Limb (tissue), 2 donors: Measurements from ENCODE around the gene FBXW12.

Source experiments
- DNase-seq, 2 donors: peaks; one replicate each; pipeline ENCODE4 v3.0.0-alpha.2; 2016; ENCODE audit errors: extremely low spot score in 2 of 2

The FBXW12 gene

DNA sequence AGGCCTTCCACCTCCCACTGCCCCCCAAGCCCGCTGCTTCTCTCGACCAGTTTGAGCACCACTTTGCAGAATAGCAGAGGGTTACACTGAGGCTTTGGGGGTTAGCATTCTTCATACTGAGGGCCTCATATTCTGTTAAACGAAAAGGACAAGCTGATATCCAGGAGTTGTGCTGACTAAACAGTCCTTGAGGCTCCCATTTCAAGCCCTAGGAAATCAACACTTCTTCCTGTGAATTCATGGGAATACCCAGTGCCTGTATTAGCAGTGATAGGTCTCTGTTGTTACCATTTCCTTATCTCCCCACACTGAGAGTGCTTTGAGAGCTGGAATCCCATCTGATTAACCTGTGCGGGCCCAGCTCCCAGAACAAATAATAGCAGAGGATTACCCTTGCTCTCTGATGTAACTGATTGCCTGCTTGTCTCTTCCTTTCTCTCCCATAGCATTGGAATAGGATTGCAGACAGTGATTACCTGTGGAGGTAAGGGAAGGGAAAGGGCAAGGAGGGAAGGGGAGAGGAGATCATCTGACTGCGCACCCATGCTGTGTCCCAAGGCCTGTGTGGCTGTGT, 930 bp downstream of the FBXW12 start:
- DNase-seq, result no peak

DNA sequence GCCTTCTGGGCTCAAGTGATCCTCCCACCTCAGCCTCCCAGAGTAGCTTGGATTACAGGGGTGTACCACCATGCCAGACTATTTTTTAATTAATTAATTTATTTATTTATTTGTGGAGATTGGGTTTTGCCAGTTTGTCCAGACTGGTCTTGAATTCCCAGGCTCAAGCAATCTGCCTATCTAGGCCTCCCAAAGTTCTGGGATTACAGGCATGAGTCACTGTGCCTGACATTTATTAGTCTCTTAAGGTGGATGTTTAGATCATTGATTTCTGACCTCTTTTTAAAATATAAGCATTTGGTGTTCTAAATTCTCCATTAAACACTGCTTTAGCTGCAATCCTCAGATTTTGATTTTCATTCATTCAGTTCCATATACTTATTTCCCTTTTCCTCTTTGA, 15.6 kb downstream of the FBXW12 start:
- no peak for DNase-seq

DNA sequence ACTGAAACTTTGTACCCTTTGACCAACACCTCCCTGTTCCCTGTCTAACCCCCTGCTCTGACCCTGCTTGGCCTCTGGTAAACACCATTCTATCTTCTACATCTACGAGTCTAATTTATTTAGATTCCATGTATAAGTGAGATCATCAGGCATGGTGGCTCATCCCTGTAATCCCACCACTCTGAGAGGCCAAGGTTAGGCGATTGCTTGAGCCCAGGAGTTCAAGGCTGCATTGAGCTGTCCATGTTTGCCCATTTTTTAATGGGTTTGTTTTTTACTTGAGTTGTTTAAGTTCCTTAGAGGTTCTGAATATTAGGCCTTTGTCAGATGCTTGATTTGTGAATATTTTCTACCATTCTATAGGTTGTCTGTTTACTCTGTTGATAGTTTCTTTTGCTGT, 16.9 kb downstream of the FBXW12 start:
- DNase-seq, result no peak

DNA sequence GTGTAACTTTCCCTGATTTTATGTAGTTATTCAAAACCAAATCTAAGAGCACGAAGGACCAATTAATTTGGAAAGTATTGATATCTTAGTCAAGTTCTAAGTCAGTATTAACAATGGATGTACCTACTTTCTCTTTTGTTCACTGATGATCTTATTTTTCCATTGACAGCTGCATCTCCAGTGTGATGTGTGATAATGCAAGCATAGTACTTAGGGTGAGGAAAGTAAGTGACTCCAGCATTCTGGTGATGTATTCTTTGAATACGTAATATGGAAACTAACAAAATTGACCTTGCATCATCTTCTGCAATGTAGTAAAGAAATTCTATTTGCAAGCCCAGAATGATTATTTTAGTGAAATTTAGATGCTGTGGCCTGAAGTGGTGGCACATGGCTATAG, 22.4 kb downstream of the FBXW12 start:
- no peak for DNase-seq

DNA sequence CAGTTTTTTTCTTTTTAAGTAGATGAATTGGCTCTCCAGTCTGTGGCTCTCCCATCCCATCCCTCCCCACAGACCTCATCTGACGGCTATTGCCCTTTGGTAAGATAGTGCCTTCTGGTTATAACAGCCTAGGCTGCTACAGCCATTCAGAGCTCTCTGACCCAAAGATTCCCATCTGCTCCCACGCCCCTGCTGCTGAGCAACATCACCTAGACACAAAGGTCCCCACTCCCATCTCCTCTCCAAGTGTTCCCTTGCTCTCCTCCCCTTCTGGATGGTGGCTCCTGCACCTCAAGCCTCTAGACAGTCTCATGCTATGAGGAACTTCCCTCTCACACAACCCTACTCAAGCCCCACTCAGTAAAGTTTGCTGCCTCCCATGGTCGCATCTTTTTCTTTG, 23.7 kb downstream of the FBXW12 start:
- no peak for DNase-seq

DNA sequence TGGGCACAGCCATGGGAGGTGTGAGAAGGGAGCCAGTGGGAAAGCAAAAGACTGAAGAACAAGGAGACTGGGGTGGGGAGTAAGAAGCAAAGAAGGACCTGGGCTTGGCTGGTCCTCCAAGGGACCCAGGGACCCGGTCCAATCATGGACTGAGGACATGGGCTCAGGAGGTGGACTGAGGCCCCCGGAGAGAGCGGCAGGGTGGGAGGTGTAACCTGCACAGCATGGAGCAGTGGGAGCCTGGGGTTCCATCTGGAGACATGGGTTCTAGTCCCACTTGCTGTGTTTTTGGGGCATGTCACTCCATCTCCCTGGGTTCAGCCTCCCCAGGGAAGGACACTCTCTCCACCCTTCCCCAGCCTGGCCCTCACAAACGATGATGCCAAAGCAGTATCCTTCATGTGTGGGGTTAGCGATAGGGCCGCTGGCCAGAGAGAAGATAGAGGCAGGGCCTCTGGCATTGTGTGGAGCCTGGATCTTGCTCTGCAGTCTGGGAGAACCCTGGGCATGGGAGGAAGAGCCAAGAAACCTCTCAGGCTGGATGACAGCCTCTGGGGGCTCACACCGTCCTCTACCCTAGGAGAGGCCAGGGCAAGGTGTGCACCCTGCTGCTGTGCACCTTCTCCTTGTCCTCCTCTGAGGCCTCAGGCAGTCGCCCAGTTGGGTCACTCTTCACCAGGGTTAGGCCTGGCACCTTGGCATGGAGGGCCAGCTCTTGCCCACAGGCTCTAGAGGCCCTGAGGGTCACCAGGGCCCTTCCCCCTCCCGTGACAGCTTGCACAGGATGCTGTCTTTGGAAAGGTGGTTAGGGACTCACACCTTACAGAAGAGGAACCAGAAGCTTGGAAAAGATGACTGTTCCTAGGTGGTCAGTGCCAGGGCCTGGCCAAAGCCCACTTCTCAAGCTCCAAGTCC, 26.0 kb downstream of the FBXW12 start:
- DNase-seq, result peak in 1 of 2 donors; percentile 22

DNA sequence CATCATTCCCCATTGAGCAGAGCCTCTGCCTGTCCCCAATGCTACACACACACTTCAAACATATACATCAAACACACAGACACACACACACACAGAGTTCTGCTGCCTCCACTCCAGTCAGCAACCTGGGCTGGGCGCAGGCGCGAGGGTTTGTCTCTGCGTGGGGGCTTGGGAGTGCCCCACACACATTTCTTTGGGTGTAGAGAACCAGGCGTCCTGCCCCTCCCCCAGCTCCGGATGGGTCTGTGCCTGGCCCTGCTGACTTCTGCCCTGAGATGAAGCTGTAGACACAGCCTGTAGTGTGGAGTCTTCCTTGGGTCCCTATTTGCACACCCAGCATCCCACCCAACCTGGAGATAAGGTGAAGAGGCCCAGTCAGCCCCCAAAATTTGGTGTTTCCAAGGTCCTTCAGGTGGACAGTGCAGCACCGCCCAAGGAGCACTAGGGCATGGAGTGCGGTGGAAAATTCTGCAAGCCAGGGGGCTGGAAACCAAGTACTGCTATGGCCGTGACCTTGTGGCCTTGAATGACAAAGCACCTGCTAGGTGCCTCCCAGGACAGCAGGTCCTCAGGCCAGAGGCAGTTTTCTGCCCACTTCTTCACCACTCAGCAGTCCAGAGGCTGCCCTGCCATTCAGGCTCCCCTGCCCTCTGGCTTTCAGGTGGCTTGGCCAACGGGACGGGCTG, 26.8 kb downstream of the FBXW12 start:
- peak in 1 of 2 donors; percentile 24 for DNase-seq

DNA sequence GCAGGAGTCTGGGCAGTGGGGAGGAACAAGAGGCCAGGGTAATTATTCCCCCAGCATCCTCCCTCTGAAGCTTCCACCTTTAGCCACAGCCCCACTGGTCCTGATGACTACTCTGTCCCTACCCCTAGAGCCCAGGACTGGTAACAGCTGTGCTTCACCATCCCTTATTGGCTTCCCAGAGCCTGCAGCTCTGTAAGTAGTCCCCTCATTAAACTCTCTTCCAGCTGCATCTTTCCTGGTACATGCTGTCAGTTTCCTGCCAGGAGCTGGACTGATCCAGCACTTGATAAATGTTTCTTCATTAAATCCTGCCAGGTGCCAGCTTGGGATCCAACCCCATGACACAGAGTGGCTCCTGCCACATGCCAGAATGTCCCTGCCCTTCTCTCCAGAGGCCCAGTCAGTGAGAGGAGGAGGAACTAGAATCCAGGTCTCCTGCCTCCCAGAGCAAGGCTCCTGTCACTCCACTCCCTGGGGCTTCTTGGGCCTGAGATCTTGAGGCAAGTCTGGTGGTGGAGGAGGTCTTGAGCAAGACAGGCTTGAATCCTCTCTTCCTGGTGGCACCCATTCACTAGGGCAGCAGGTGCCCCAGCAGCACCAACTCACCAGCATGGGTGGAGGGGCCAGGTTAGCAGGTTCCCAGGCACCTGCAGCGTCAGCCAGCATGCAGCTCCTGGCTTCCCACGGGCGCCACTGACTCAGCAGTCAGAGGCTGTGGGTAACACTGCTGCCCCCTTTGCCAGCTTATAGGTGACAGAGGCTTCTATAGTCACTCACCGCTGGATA, 27.6 kb downstream of the FBXW12 start:
- DNase-seq, result peak in 1 of 2 donors; percentile 25

DNA sequence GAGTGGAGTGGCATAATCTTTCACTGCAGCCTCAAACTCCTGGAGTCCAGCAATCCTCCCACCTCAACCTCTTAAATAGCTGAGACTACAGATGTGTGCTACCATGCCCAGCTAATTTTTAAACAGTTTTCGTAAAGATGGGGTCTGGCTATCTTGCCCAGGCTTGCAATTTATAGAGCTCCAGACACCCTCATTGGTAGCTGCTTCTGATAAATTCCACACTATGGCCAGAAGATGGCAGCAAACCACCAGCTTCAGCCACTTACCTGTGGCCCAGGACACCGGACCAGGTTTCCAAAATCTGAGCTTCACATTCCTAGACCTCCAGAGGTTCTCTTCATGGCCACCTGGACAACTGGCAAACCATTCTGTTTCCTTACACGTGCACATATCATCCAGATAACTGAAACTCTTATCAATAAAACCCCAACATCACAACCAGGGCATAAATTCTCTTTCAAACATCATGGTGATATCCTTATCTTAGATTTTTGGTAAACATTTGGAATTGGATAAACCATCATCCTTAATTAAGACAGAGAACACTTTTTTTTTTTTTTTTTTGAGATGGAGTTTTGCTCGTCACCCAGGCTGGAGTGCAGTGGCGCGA, 28.9 kb downstream of the FBXW12 start:
- DNase-seq, result peak; percentile 39 to 63

DNA sequence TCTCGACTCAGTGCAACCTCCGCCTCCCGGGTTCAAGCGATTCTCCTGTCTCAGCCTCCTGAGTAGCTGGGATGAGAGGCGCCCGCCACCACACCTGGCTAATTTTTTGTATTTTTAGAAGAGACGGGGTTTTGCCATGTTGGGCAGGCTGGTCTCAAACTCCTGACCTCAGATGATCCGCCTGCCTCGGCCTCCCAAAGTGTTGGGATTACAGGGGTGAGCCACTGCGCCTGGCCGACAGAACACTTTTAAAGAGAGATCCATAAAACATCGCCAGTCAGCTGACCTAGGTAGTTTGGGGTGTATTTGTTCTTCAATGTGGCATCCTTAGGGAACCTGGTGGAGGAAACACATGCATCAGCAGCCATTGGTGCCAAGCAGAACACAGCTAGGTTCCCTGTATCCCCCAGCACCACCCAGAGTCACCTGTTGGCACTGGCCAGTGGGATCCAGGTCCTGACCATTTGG, 29.4 kb downstream of the FBXW12 start:
- DNase-seq, result peak in 1 of 2 donors; percentile 20

DNA sequence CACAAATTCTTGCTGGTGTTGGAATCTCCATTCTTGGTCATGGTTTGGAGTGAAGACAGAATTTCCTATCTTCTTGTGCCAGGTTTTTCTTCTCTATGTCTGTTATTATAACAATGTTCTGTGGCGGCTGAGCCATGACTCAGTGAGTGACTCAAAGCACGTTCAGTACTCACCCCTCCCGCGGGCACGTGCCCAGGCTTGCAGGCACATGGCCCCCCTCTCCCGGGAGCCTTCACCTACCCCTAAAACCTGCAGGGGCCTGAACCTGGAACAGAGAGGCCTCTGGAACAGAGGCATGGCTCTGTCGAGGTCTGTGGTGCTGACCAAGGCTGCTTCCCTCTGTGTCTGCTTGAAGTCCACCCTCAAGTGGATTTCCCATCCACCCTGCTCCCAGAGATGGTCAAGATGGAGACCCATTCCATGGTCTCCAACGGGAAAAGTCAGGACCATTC, 30.3 kb downstream of the FBXW12 start:
- DNase-seq, result peak in 1 of 2 donors; percentile 22

DNA sequence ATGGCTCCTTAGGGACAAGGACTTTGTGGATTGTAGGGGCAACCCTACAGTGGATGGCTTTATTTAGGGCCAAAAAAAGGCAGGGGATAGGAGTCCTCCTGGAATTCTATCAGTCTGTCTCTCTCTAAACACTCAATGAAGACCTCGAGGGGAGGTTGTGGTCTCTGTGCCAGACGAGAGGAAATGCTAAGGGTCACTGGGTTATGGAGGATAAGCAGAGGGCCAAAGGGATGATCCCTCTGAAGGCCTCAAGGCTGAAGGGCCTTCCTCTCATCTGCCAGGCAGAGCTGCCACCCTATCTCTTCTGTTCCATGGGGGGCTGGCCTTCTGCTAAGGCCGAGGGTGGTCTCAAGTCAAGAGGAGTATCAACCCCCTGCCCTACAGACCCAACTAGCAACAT, 30.9 kb downstream of the FBXW12 start:
- no peak for DNase-seq

DNA sequence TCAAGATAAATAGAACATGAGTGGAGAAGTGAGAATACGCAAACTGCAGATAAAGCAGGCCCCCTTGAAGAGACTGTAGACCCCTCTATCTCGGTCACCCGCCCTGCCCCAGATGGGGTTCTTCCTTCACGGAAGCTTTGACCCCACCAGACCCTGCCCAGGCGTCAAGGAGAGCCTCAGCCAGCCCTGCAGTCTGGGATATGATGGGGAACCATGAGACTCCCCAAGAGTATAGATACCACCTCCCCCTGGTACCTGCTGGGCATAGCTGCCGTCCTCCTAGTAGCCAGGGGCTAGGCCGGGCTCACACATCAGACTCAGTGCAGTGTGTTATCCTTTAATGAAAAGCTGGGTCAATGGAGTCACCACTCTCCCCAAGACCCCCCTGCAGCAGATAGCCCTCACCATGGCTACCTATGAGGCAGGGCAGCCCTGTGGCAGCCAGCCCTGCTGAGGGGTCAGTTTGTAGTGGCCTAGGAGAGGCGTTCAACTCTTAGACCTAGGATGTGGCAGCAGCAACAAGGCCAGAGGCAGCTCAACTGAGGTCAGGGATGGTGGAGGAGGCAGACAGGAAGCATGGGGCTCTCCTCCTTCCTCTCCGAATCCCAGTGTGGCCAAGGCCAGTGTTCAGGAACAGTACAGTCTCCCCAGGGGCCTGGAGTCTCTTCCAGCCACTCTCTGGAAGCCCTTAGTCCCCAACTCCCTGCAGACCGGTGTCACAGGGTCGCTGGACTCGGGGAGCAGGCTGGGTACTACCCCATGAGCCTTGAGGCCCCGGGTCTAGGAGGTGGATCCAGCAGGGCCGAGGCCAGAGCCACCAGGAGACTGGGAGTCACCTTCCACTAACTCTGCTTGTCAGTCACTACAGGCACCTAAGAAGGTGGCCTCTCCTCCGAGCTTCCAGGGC, 31.8 kb downstream of the FBXW12 start:
- DNase-seq, result no peak

DNA sequence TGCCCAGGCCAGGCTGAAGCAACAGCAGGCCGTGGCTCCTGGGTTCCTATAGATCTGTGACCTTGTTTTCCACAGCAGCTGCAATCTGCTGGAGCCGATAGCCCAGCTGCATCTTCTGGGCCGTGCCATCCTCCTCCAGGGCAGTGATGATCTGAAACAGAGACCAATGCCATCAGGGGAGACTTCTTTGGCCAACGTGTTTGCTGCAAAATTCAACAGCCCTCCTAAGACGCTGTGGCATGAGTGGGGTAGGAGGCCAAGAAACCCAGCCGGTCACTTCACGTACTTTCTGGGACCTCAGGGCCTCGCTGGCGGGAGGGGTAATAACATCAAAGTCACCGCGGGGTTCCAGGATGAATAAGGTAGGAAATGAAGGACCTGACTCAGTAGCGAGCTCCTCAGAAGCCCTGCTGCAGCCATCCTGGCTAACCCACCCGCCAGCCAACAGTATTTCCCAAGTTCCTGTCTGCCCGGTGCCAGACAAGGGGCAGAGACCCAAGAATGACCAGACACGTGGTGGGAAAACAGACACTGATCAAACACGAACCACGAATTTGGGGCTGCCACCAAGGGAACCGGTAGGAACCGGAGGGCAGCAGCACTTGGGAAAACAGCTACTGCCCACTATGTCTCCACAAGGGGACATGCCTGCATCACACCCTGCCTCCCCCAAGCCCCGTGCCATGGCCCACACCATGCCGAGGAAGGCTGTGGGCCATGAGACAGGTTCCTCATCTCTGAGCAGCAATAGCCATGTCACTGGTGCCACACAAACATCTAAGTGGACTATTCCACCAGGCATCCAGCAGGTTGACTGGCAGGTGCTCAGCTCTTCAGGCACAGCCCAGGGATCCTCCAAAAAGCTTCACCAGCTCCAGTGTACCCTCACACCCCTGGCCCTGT, 32.7 kb downstream of the FBXW12 start:
- no peak for DNase-seq

DNA sequence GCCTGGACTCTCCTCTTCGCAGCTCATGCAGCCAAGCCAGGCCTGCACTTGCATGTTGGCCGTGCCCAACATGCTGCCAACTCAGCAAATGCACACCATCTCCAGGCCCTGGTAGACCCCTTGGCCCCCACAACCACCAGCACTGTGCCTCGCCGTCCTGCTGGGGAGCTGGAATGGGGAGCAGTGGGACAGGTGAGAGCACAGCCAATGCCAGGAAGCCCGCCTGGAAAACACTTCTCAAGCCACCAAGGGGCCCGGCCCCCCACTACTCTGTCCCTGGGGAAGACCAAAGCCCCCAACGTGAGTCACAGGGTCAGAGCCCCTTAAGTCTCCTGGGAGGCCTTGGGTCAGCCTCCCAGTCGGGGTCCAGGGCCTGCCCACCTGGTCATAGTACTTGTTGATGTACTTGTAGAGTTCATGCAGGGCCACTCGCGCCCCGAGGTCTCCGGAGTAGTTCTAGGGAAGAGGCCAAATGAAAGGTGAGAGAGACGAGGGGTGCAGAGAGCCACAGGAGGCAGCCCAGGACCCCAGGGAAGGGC, 33.4 kb downstream of the FBXW12 start:
- peak in 1 of 2 donors; percentile 17 for DNase-seq

DNA sequence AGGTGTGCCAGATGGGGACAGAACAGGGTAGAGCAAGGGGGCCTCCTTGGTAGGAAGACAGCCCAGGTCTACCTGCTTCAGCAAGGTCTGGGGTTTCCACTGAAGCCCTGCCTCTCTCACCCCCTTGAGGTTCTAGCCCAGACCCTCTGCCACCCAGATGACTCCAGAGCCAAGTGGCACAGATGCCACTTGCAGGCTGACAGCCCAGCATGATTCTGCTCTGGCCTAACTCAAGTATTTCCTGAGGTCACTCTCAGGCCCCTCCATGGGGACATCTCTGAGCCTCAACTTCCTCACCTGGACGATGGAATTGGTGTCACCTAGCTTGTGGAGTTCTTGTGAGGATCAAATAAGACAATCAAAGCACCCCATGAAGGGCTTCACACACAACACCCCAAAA, 34.0 kb downstream of the FBXW12 start:
- no peak for DNase-seq

DNA sequence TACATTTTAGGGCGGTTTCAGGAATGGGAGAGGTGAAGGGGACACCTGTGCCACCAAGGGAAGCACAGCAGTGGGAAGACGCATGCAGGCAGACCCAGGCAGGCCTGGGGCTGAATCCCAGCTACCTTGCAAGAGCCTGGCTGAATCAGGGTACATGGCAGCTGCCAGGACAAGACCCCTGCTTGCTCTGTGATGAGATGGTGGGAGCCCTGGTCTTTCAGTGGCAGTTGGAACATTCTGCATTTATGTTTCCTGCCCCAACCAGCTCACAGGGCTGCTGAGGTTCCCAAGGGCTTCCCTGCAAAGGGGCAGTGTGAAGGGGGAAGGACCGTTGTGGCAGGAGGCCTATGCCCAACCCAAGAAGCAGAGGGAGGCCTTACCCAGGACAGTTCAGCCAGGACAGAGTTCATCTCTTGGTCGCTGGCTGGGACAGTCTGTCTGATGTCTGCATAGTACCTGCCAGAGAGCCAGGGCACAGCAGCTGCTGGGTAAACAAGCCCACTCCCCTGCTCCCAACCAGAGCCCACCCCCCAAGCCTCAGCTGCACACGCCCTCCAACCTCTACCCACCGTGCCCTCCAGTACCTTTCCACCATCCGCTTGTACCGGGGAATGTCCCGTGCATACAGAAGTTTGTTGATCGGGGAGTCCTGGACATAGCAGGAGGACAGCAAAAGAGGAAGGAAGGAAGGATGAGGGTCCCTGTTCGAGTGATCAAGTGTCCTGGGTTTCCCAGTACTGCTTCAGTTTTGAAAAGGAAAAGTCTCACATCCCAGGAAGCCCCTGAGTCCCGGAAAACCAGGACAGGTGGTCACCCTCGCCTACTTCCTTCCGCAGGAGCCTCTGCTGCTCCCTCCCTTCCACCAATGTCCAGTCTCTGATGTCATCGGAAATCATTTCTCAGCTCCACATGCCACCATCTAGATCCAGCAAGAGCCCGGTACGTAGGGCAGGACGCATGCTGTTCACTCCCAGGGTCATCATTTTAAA, 34.7 kb downstream of the FBXW12 start:
- DNase-seq, result peak in 1 of 2 donors; percentile 11
